Stimulated activated CD4-positive, alpha-beta T cell treated with anti-CD3 and anti-CD28 coated beads, TNF-alpha, amount 100 ng/mL, for 1 hour (primary cell): ENCODE measurements around the gene RRP8.

Experiments
- DNase-seq, 3 donors: peaks; one replicate each; pipeline ENCODE4 v3.0.0-alpha.2; 2020; ENCODE audit warnings: low read depth in 3 of 3, low spot score in 1 of 3

RRP8 gene

DNA sequence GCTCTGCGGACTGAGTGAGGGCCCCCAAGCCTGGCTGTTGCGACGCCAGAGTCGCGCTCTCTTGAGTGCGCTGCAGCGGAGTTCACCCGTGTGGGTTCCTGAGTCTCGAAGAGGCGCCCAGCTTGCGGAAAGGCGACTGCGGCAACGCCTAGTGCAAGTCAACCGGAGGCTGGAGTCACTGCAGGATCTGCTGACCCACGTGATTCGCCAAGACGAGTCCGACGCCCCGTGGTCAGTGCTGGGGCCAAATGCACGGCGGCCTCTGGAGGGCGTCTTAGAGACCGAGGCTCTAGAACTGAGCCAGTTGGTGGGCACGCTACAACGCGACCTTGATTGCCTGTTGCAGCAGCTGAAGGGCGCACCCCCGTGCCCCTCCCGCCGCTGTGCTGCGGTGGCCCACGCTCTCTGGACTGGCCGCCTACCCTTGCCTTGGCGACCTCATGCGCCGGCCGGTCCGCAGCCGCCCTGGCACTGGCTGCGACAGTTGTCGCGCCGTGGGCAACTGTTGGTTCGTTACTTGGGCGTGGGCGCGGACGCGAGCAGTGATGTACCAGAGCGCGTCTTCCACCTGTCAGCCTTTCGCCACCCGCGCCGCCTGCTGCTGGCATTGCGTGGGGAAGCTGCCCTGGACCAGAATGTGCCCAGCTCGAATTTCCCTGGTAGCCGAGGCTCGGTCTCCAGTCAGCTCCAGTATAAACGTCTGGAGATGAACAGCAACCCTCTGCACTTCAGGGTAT, 32.6 kb downstream of the RRP8 start:
- DNase-seq: no peak

DNA sequence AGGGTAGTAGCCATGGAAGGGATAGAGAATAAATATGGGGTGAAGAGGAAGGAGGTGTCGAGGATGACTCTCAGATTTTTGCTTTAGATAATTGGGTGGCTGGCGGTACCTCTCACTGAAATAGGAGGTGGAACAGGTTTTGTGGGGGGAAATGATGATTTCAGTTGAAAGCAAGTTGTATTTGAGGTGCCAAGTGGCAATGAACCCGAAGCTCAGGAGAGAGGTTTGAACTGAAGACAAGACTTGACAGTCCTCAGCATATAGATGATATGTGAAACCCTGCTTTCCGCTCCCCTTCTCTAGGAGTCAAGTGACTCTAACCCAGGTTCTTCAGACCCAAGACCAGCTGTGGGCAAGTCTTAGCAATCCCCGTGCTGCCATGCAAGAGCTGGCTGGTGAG, 33.7 kb downstream of the RRP8 start:
- DNase-seq: no peak

DNA sequence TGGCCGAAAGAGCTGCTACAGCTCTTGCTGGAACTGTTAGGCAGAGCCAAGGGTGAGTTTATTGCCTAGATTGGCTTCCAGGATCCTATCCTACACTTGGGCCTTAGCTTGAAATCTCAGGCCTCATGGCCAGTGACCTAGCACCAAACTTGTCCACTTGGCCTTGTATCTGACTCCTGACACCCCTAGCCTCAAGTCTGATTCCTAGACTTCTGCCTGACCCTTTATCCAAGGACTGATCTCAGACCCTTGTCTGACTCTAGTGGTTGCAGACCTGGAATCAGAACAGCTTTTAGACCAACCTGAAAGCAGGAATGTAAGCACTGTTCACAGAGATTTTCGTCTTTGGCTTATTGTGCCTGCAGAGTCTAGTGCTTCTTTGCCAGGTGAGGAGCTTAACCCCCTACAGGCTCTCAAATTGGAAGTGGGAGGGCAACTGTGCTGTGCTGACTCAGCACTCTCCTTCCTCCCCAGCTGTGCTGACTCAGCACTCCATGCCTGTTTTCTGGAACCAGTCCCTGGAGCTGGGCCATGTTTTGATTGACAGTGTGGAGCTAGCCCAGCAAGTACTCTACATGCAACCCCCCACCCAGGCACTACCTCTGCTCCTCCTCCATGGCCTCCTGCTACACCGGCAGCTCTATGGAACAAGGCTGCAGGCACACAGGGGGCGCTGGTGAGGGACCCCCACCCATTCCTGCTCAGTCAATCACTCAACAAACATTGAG, 35.1 kb downstream of the RRP8 start:
- no peak for DNase-seq

DNA sequence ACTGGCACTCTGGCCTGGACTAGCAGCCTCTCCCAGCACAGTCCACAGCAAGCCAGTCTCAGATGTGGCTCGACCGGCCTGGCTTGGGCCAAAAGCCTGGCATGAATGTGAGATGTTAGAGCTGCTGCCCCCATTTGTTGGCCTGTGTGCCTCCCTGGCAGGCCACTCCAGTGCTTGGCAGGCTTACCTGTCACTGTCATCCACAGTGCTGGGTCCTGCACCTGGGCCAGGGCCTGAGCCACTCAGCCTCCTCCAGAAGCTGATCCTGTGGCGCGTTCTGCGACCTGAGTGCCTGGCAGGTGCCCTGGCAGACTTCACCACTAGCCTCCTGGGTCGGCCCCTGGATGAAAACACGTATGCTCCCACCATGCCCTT, 36.1 kb downstream of the RRP8 start:
- no peak for DNase-seq

DNA sequence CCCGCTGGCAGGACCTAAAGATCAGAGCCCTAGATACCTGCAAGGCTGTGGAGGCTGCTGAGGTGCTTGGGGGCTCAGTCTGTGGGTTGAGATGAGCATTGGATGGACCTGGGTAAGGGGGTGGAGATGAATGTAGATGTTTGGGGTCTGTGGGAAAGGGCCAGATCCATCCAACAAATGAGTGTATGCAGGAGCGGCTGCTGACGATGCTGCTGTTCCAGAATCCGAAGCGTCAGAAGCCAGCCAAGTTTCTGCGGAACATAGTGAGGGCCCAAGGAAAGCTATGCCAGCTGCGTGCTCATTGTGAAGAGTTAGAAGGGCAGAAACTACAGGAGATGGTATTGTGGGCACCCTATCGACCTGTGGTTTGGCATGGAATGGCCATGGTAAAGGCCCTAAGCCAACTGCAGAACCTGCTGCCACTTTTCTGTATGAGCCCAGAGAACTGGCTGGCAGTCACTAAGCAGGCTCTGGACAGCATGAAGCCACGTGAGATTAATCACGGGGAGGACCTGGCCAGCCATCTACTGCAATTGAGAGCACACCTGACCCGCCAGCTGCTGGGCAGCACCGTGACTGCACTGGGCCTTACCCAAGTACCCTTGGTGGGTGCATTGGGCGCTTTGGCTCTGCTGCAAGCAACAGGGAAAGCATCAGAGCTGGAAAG, 36.6 kb downstream of the RRP8 start:
- DNase-seq: no peak

- no peak for DNase-seq
These were observed 37.3 kb downstream of the RRP8 start for GRCh38 chr11:6565988-6566703.

DNA sequence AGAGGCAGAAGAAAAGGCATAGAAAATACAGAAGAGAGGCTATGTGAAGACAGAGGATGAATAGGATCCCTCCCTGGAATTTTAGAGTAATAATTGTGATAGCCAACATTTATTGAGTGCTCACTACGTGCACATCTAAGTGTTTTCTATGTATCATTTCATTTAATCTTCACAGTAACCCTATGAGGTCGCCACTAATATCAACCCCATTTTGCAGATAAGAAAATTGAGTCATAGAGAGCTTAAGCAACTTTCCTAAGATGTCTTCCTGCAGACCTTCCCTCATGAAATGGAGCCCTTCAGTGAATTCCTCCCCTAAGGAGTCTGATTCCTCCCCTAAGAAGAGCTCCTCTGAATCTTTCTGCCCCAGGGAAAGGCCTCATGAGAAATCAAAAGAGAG, 38.1 kb downstream of the RRP8 start:
- no peak for DNase-seq

GRCh38 chr11:6563667-6564066, 39.7 kb downstream of the RRP8 start:
- no peak for DNase-seq

DNA sequence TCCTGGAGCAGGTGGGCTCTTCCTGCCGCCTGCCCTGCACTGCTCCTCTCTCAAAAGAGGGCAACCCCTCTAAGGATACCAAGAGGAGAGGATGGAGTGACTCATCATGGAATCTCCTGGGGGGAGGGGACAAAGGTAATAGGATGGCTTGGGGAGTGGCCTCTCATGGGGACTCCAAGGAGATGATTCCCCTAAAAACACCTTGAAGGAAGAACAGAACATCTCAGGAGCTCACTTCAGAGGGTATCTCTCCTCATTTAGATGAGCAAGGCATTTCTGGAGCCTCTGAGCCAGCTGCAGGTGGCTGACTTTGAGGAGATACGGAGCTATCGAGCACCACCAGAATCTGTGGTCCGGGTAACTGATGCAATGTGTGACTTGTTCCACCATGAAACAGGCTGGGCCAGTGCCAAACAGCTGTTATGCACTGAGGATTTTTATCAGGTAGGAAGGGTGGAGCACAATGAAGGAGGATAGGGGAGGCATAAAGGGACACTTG, 40.2 kb downstream of the RRP8 start:
- no peak for DNase-seq

DNA sequence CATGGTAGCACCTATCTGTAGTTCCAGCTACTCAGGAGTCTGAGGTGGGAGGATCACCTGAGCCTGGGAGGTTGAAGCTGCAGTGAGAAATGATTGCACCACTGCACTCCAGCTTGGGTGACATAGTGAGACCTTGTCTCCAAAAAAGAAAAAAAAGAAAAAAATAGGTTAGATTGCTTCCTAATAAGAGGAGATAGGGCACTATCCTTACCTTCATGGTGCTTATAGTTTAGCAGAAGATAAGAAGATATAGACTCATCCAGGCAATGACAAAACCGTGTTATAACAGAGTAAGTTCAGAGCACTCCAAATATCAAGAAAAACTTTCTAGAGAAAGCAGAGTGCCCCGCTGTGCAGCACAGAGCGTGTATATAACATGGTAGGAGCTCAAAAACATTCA, 42.1 kb downstream of the RRP8 start:
- DNase-seq: no peak

GRCh38 chr11:6559369-6559768, 44.0 kb downstream of the RRP8 start:
- DNase-seq: no peak

DNA sequence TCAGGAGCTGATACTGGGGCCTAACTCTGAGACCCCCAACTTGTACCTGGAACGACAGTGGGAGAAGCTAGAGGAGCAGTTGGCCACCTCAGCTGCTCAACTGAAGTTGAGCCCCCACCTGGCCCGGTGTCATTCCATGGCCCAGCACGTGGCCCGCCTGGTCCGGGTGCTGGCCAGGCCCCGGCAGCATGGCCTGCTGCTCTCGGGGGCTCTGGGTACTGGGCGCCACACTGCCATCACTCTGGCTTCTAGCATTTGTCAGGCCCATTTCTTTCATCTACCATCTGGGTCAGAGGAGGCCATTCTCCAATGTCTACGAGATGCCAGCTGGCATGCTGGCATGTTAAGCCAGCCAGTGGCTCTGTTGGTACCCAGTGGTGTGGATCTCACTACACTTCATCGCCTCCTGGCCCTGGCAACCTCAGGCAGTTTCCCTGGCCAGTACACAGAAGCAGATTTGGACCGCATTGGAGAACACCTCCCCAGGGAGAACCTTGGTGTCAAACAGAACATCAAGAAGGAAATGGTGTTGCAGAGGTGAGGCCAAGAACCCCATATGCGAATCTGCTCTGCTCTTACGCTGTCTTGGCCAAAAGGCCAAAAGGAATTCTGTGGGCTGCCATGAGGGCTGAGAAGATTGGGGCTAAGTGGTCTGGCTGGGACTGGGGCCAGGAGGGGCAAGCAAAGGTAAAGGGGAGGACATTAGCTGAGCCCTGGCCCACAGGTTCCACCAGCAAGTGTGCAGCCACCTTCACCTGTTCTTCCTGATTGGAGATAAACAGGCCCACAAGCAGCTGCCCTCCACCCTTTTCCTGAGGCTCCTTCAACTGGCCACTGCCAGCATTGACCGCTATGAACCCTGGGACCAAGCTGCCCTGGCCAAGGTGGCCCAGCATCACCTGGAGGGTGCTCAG, 45.4 kb downstream of the RRP8 start:
- no peak for DNase-seq

- DNase-seq: no peak
These were observed 46.4 kb downstream of the RRP8 start for GRCh38 chr11:6557063-6557462.

GRCh38 chr11:6556139-6556949, 47.1 kb downstream of the RRP8 start:
- DNase-seq: no peak

DNA sequence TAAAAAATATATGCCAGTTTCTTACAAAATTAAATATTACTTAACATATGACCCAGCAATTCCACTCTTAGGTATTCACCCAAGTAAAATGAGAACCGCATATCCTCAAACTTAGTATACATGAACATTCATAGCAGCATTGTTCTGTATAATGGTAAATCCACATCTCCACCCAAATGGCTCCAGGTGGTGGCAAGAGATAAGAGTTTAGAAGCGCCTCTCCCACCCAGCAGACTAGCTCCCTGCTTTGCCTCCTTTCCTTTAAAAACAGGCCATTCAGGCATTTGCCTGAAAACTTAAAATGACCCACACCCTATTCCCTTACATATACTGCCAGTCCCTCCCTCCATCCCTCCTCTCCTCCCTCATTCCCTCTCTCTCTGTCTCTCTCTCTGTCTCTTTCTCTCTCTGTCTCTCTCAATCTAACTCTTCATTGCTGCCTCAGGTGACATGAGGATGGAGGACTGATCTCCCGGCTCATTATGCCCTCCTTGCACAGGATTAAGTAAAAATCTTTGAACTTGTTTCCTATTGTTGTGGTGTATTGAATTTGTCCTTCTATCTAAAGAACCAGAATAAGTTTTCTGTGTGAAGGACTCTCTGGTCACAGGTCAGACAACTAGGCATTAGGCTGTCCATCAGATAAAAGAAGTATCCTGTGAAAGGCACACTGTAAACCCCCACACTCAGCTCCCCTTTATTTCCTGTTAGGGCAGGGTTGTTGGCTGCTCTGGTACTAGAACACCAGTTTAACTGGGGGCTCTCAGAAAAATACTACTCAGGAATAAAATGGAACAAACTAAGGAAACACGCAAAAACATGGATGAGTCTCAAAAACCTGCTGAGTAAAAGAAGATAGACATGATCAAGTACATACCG, 48.3 kb downstream of the RRP8 start:
- no peak for DNase-seq

- DNase-seq: no peak
These were observed 49.8 kb downstream of the RRP8 start for GRCh38 chr11:6553634-6554033.

GRCh38 chr11:6548641-6549040, 54.8 kb downstream of the RRP8 start:
- DNase-seq: no peak

DNA sequence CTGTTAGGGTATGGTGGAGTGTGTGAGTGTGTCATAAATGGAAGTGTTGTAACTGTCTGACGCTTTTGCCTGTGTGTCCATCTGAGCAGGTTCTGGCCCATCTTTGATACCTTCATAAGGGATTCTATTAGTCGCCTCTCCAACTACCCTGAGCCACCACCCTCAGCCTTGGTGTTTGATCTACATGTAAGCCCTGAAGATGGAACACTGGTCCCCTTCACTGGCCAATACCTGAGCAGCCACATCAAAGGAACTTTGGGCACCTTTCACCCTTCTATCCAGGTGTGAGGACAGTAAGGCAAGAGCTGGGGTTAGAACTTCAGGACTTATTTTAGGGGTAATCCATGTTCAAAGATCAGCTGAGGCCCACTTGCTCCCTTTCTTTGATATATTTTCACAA, 55.3 kb downstream of the RRP8 start:
- no peak for DNase-seq

GRCh38 chr11:6547177-6547576, 56.2 kb downstream of the RRP8 start:
- no peak for DNase-seq
